ENCODE measurements around the gene CHST15.

Gene CHST15

GRCh38 chr10:124126145-124126982, 33.0 kb upstream of the CHST15 start:
- Histone ChIP-seq H3K36me3 (ENCODE audit: control insufficient read depth, insufficient read depth, low read length) (no peaks in the 10 kb centered on the region), H3K4me3 (replicated peaks; ENCODE audit: low read depth, low read length) (no peak overlapping the region), H3K27me3 (replicated peaks; ENCODE audit: control insufficient read depth, insufficient read depth, low read length) (peaks cover 1% of the 10 kb centered on the region)
- TF ChIP-seq, protein P1, sequence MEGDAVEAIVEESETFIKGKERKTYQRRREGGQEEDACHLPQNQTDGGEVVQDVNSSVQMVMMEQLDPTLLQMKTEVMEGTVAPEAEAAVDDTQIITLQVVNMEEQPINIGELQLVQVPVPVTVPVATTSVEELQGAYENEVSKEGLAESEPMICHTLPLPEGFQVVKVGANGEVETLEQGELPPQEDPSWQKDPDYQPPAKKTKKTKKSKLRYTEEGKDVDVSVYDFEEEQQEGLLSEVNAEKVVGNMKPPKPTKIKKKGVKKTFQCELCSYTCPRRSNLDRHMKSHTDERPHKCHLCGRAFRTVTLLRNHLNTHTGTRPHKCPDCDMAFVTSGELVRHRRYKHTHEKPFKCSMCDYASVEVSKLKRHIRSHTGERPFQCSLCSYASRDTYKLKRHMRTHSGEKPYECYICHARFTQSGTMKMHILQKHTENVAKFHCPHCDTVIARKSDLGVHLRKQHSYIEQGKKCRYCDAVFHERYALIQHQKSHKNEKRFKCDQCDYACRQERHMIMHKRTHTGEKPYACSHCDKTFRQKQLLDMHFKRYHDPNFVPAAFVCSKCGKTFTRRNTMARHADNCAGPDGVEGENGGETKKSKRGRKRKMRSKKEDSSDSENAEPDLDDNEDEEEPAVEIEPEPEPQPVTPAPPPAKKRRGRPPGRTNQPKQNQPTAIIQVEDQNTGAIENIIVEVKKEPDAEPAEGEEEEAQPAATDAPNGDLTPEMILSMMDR (IDR thresholded peaks at IDR 0.05; ENCODE audit: insufficient read depth, low read length, poor library complexity, severe bottlenecking), result no peak
- no peak for DNase-seq (ENCODE audit: extremely low read depth, insufficient read length)

GRCh38 chr10:124125305-124126116, 32.1 kb upstream of the CHST15 start:
- Histone ChIP-seq H3K36me3 (ENCODE audit: control insufficient read depth, insufficient read depth, low read length) (no peaks in the 10 kb centered on the region), H3K4me3 (replicated peaks; ENCODE audit: low read depth, low read length) (no peak overlapping the region), H3K27me3 (replicated peaks; ENCODE audit: control insufficient read depth, insufficient read depth, low read length) (peaks cover 1% of the 10 kb centered on the region)
- TF ChIP-seq, protein P1 (IDR thresholded peaks at IDR 0.05; ENCODE audit: insufficient read depth, low read length, poor library complexity, severe bottlenecking), result peak; percentile 45
- no peak for DNase-seq (ENCODE audit: extremely low read depth, insufficient read length)

DNA sequence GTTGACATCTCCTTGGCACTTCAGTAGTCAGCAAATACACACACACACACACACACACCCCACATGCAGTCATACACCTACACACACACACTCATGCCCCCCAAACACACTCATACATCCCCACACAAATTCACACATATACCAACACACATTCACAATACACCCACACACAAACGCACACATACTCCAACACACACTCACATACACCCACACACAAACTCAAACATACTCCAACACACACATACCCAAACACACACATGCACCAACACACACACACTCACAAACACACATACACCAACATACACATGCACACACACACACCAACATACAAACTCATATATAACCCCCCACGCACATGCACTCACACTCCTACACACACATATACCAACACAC, 31.4 kb upstream of the CHST15 start:
- Histone ChIP-seq H3K36me3 (ENCODE audit: control insufficient read depth, insufficient read depth, low read length) (no peaks in the 10 kb centered on the region), H3K4me3 (replicated peaks; ENCODE audit: low read depth, low read length) (no peak overlapping the region), H3K27me3 (replicated peaks; ENCODE audit: control insufficient read depth, insufficient read depth, low read length) (no peaks in the 10 kb centered on the region; the same call in none of the 2 replicates)
- TF ChIP-seq, protein P1 (IDR thresholded peaks at IDR 0.05; ENCODE audit: insufficient read depth, low read length, poor library complexity, severe bottlenecking), result no peak
- no peak for DNase-seq (ENCODE audit: extremely low read depth, insufficient read length)

GRCh38 chr10:124124123-124124768, 30.8 kb upstream of the CHST15 start:
- TF ChIP-seq, protein P1 (IDR thresholded peaks at IDR 0.05; ENCODE audit: insufficient read depth, low read length, poor library complexity, severe bottlenecking), result no peak
- Histone ChIP-seq H3K27me3 (replicated peaks; ENCODE audit: control insufficient read depth, insufficient read depth, low read length) (peaks cover 1% of the 10 kb centered on the region), H3K36me3 (ENCODE audit: control insufficient read depth, insufficient read depth, low read length) (no peaks in the 10 kb centered on the region), H3K4me3 (replicated peaks; ENCODE audit: low read depth, low read length) (no peak overlapping the region)
- no peak for DNase-seq (ENCODE audit: extremely low read depth, insufficient read length)

DNA sequence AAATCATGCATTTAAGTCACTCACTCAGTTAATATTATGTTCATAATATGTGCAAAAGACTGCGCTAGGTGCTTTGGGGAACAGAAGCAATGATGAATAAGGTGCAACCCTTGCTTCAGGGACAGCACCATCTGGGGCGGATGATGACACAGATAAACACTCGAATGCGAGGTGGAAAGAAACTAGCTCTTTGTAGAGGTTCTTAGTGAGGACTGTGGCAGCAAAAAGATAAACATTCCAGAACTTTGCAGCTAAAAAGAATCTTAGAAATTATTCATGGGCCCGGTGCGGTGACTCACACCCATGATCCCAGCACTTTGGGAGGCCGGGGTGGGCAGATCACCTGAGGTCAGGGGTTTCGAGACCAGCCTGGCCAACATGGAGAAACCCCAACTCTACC, 29.8 kb upstream of the CHST15 start:
- Histone ChIP-seq H3K4me3 (replicated peaks; ENCODE audit: low read depth, low read length) (no peak overlapping the region), H3K36me3 (ENCODE audit: control insufficient read depth, insufficient read depth, low read length) (no peaks in the 10 kb centered on the region), H3K27me3 (replicated peaks; ENCODE audit: control insufficient read depth, insufficient read depth, low read length) (peaks cover 1% of the 10 kb centered on the region)
- TF ChIP-seq, protein P1 (IDR thresholded peaks at IDR 0.05; ENCODE audit: insufficient read depth, low read length, poor library complexity, severe bottlenecking), result no peak
- no peak for DNase-seq (ENCODE audit: extremely low read depth, insufficient read length)
